Breast epithelium (tissue), 3 donors: Measurements from ENCODE around the gene PIK3R2.

ENCODE experiments used
- POLR2AphosphoS5 ChIP-seq, 3 donors: sonication (generic); formaldehyde crosslinking; IDR thresholded peaks; one replicate each; pipeline ENCODE4 v1.6.1; 2017; ENCODE audit warnings: antibody characterized with exemption in 3 of 3
- TF ChIP-seq, protein P1 (sequence below), 3 donors: fragments of 450-650 bp; IDR thresholded peaks; one replicate each; pipeline ENCODE4 v1.5.1; 2016 to 2017; ENCODE audit warnings: antibody characterized with exemption in 3 of 3, mild to moderate bottlenecking in 3 of 3, moderate library complexity in 3 of 3

DNA sequence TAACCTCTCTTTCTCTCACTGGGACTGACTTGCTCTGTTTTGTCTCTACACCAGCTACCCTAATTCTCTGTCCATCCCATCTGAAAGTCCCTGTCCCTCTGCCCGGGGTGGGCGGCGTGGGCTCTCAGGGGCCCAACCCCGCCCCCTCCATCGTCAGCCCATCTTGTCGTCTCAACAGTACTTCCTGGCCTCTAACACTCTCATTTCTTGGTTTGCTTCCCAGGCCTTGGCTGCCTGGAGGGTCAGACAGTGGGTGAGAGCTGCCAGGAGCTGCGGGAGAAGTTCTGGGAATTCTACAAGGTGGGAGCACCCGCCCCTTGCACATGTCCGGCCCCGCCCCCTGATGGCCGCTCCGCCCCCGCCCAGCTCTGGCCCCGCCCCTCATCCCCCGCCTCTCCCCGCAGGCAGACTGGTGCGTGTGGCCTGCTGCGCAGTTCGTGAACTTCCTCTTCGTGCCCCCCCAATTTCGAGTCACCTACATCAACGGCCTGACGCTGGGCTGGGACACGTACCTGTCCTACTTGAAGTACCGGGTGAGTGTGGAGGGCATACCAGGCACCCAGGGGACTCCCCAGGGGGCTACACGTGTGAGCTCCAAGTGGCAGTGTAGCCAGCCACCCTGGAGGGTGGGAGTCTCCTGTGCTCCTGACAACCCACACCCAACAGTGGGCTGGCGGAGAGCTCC is 41.7 kb downstream of the PIK3R2 start:
- no peak for TF ChIP-seq POLR2AphosphoS5 (IDR thresholded peaks at IDR 0.05)
- TF ChIP-seq, protein P1, sequence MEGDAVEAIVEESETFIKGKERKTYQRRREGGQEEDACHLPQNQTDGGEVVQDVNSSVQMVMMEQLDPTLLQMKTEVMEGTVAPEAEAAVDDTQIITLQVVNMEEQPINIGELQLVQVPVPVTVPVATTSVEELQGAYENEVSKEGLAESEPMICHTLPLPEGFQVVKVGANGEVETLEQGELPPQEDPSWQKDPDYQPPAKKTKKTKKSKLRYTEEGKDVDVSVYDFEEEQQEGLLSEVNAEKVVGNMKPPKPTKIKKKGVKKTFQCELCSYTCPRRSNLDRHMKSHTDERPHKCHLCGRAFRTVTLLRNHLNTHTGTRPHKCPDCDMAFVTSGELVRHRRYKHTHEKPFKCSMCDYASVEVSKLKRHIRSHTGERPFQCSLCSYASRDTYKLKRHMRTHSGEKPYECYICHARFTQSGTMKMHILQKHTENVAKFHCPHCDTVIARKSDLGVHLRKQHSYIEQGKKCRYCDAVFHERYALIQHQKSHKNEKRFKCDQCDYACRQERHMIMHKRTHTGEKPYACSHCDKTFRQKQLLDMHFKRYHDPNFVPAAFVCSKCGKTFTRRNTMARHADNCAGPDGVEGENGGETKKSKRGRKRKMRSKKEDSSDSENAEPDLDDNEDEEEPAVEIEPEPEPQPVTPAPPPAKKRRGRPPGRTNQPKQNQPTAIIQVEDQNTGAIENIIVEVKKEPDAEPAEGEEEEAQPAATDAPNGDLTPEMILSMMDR (IDR thresholded peaks at IDR 0.05): no peak
